ENCODE measurements around the gene TMEM178B. TPM values are rescaled to one million over a fixed set of nuclear protein-coding genes. Genes with fewer than 3 reads are reported as not detected.

Gene TMEM178B
- total RNA-seq, 1 experiment from 2014 or later: 9.5 TPM

- in situ Hi-C loops (cut with HindIII; ENCODE audit: low pct_unique_long_range_greater_than_20kb, low sequenced_read_pairs): no loop called here
- no peak for DNase-seq (ENCODE audit: low read depth)
Measured at GRCh38 chr7:141200191-141201108, 126.6 kb downstream of the TMEM178B start.

GRCh38 chr7:141201145-141201885 lies 127.5 kb downstream of the TMEM178B start:
- in situ Hi-C loops (cut with HindIII; ENCODE audit: low pct_unique_long_range_greater_than_20kb, low sequenced_read_pairs): no loop called here

GRCh38 chr7:141202535-141202934 lies 128.7 kb downstream of the TMEM178B start:
- DNase-seq (ENCODE audit: low read depth): no peak
- in situ Hi-C loops (cut with HindIII; ENCODE audit: low pct_unique_long_range_greater_than_20kb, low sequenced_read_pairs): no loop called here

More at GRCh38 chr7:141201145-141201885, 127.5 kb downstream of the TMEM178B start:
- DNase-seq (ENCODE audit: low read depth): no peak

GRCh38 chr7:141203177-141203576 lies 129.3 kb downstream of the TMEM178B start:
- no peak for DNase-seq (ENCODE audit: low read depth)
- in situ Hi-C loops (cut with HindIII; ENCODE audit: low pct_unique_long_range_greater_than_20kb, low sequenced_read_pairs): no loop called here

- DNase-seq (ENCODE audit: low read depth): no peak
- in situ Hi-C loops (cut with HindIII; ENCODE audit: low pct_unique_long_range_greater_than_20kb, low sequenced_read_pairs): no loop called here
Measured at GRCh38 chr7:141203586-141203985, 129.7 kb downstream of the TMEM178B start.

- no peak for DNase-seq (ENCODE audit: low read depth)
- in situ Hi-C loops (cut with HindIII; ENCODE audit: low pct_unique_long_range_greater_than_20kb, low sequenced_read_pairs): no loop called here
Measured at GRCh38 chr7:141207661-141208060, 133.8 kb downstream of the TMEM178B start.

- in situ Hi-C loops (cut with HindIII; ENCODE audit: low pct_unique_long_range_greater_than_20kb, low sequenced_read_pairs): no loop called here
- no peak for DNase-seq (ENCODE audit: low read depth)
Measured at GRCh38 chr7:141208539-141208938, 134.7 kb downstream of the TMEM178B start.

- in situ Hi-C loops (cut with HindIII; ENCODE audit: low pct_unique_long_range_greater_than_20kb, low sequenced_read_pairs): no loop called here
- DNase-seq (ENCODE audit: low read depth): no peak
Measured at GRCh38 chr7:141209454-141209853, 135.6 kb downstream of the TMEM178B start.

GRCh38 chr7:141210862-141211261 lies 137.0 kb downstream of the TMEM178B start:
- no peak for DNase-seq (ENCODE audit: low read depth)
- in situ Hi-C loops (cut with HindIII; ENCODE audit: low pct_unique_long_range_greater_than_20kb, low sequenced_read_pairs): no loop called here

- in situ Hi-C loops (cut with HindIII; ENCODE audit: low pct_unique_long_range_greater_than_20kb, low sequenced_read_pairs): no loop called here
- DNase-seq (ENCODE audit: low read depth): no peak
Measured at GRCh38 chr7:141213226-141213625, 139.4 kb downstream of the TMEM178B start.

- DNase-seq (ENCODE audit: low read depth): no peak
- in situ Hi-C loops (cut with HindIII; ENCODE audit: low pct_unique_long_range_greater_than_20kb, low sequenced_read_pairs): no loop called here
Measured at GRCh38 chr7:141217938-141218337, 144.1 kb downstream of the TMEM178B start.

- in situ Hi-C loops (cut with HindIII; ENCODE audit: low pct_unique_long_range_greater_than_20kb, low sequenced_read_pairs): no loop called here
- DNase-seq (ENCODE audit: low read depth): no peak
Measured at GRCh38 chr7:141218941-141219340, 145.1 kb downstream of the TMEM178B start.

GRCh38 chr7:141220263-141220880 lies 146.5 kb downstream of the TMEM178B start:
- DNase-seq (ENCODE audit: low read depth): peak; percentile 16
- in situ Hi-C loops (cut with HindIII; ENCODE audit: low pct_unique_long_range_greater_than_20kb, low sequenced_read_pairs): no loop called here

- no peak for DNase-seq (ENCODE audit: low read depth)
- in situ Hi-C loops (cut with HindIII; ENCODE audit: low pct_unique_long_range_greater_than_20kb, low sequenced_read_pairs): no loop called here
Measured at GRCh38 chr7:141221007-141221612, 147.2 kb downstream of the TMEM178B start.

- in situ Hi-C loops (cut with HindIII; ENCODE audit: low pct_unique_long_range_greater_than_20kb, low sequenced_read_pairs): no loop called here
- DNase-seq (ENCODE audit: low read depth): peak; percentile 39
Measured at GRCh38 chr7:141225916-141226618, 152.2 kb downstream of the TMEM178B start.

- DNase-seq (ENCODE audit: low read depth): no peak
- in situ Hi-C loops (cut with HindIII; ENCODE audit: low pct_unique_long_range_greater_than_20kb, low sequenced_read_pairs): no loop called here
Measured at GRCh38 chr7:141227454-141227853, 153.6 kb downstream of the TMEM178B start.

GRCh38 chr7:141228482-141228881 lies 154.6 kb downstream of the TMEM178B start:
- in situ Hi-C loops (cut with HindIII; ENCODE audit: low pct_unique_long_range_greater_than_20kb, low sequenced_read_pairs): no loop called here
- no peak for DNase-seq (ENCODE audit: low read depth)
